ENCODE results near the gene CELA2A.
"Not testable (repeated sequence)": the region's sequence is repeated elsewhere in the genome, so short reads cannot be mapped to it uniquely, and the experiment has no call there.

CELA2A gene

GRCh38 chr1:15459771-15460707 lies 3.5 kb downstream of the CELA2A start:
- no peak for TF ChIP-seq CTCF (IDR thresholded peaks at IDR 0.05; ENCODE audit: insufficient read depth, low read depth, low read length, missing control alignments)
- DNase-seq (ENCODE audit: low read depth) = no peak
- no peak overlapping the region for H3K4me3 ChIP-seq (ENCODE audit: low read depth, low read length)

GRCh38 chr1:15460708-15461095 lies 4.2 kb downstream of the CELA2A start:
- no peak overlapping the region for H3K4me3 ChIP-seq (ENCODE audit: low read depth, low read length)
- TF ChIP-seq CTCF (IDR thresholded peaks at IDR 0.05; ENCODE audit: insufficient read depth, low read depth, low read length, missing control alignments) = no peak
- DNase-seq (ENCODE audit: low read depth) = no peak

- not testable (repeated sequence) for DNase-seq (ENCODE audit: low read depth); H3K4me3 ChIP-seq (ENCODE audit: low read depth, low read length)
Observed at GRCh38 chr1:15463064-15463800, 6.7 kb downstream of the CELA2A start.

- DNase-seq (ENCODE audit: low read depth); H3K4me3 ChIP-seq (ENCODE audit: low read depth, low read length): not testable (repeated sequence)
Observed at GRCh38 chr1:15463926-15464322, 7.4 kb downstream of the CELA2A start.

- no peak for TF ChIP-seq CTCF (IDR thresholded peaks at IDR 0.05; ENCODE audit: insufficient read depth, low read depth, low read length, missing control alignments)
- H3K4me3 ChIP-seq (ENCODE audit: low read depth, low read length) = no peak overlapping the region
- no peak for DNase-seq (ENCODE audit: low read depth)
Observed at GRCh38 chr1:15465674-15466073, 9.1 kb downstream of the CELA2A start.

- not testable (repeated sequence) for H3K4me3 ChIP-seq (ENCODE audit: low read depth, low read length); DNase-seq (ENCODE audit: low read depth)
Observed at GRCh38 chr1:15466955-15467625, 10.6 kb downstream of the CELA2A start.

- no peak overlapping the region for H3K4me3 ChIP-seq (ENCODE audit: low read depth, low read length)
- no peak for TF ChIP-seq CTCF (IDR thresholded peaks at IDR 0.05; ENCODE audit: insufficient read depth, low read depth, low read length, missing control alignments)
- DNase-seq (ENCODE audit: low read depth) = no peak
Observed at GRCh38 chr1:15468145-15468544, 11.6 kb downstream of the CELA2A start.

- DNase-seq (ENCODE audit: low read depth) = no peak
- no peak overlapping the region for H3K4me3 ChIP-seq (ENCODE audit: low read depth, low read length)
- no peak for TF ChIP-seq CTCF (IDR thresholded peaks at IDR 0.05; ENCODE audit: insufficient read depth, low read depth, low read length, missing control alignments)
Observed at GRCh38 chr1:15469361-15469760, 12.8 kb downstream of the CELA2A start.

- DNase-seq (ENCODE audit: low read depth); H3K4me3 ChIP-seq (ENCODE audit: low read depth, low read length): not testable (repeated sequence)
Observed at GRCh38 chr1:15469821-15470448, 13.4 kb downstream of the CELA2A start.

GRCh38 chr1:15471067-15471466 lies 14.5 kb downstream of the CELA2A start:
- not testable (repeated sequence) for DNase-seq (ENCODE audit: low read depth); H3K4me3 ChIP-seq (ENCODE audit: low read depth, low read length)

- not testable (repeated sequence) for H3K4me3 ChIP-seq (ENCODE audit: low read depth, low read length)
- peak; percentile 15 for DNase-seq (ENCODE audit: low read depth)
Observed at GRCh38 chr1:15471723-15472122, 15.2 kb downstream of the CELA2A start.
